NOMO-1 (cell line): ENCODE results near the gene CHKB.

Experiments used
- DNase-seq, 2 experiments: peaks; one replicate each; lab custom pipeline; 2025; ENCODE audit not compliant: unreplicated experiment in 2 of 2; lab: John Stamatoyannopoulos, UW

CHKB gene

DNA sequence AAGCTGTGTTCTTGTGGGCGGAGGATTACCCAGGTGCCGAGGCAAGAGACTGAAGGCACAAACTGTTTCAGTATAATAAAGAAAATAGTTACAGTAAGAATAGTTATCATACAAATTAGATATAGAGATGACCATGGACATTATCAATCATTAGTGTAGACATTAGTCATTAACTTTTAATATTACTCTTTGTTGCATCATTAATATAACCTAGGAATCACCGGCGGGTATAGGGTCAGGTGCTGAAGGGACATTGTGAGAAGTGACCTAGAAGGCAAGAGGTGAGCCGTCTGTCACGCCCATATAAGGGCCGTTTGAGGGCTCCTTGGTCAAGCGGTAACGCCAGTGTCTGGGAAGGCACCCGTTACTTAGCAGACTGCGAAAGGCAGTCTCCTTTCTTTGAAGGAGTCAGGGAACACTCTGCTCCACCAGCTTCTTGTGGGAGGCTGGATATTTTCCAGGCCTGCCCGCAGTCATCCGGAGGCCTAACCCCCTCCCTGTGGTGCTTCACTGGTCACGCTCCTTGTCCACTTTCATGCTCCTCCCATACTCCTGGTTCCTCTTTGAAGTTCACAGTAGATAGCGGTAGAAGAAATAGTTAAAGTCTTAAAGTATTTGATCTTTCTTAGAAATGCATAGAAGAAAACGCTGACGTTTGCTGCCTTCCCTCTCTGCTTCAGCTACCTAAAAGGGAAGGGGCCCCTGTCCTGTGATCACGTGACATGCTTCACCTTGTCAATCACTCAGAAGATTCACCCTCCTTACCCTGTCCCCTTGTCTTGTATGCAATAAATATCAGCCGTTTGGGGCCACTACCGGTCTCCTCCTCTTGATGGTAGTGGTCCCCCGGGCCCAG, 48.6 kb downstream of the CHKB start:
- peak; percentile 32 to 59 for DNase-seq

DNA sequence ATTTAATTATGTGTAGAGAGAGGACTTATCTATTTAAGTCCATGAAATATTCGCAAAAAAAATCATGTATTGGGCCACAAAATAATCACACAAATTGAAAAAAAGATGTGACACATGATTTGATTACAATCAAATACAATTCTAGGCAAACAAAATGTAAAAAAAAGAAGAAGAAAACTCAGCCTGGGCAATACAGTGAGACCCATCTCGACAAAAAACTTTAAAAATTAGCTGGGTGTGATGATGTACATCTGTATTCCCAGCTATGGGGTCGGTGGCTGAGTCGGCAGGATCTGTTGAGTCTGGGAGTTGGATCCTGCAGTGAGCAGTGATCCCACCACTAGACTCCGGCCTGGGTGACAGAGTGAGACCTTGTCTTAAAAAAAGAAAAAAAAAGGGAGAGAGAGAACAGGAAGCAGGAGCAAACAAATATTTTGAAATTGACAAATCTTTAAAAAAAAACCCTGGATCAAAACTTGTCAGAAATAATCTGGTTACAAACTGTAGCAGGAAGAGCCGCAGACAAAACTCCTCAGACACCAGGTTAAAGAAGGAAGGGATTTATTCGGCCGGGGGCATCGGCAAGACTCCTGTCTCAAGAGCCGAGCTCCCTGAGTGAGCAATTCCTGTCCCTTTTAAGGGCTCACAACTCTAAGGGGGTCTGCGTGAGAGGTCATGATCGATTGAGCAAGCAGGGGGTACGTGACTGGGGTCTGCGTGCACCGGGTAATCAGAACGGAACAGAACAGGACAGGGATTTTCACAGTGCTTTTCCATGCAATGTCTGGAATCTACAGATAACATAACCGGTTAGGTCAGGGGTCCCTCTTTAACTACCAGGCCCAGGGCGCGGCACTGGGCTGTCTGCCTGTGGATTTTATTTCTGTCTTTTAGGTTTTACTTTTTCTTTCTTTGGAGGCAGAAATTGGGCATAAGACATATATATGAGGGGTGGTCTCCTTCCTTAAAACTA, 49.5 kb downstream of the CHKB start:
- no peak for DNase-seq

DNA sequence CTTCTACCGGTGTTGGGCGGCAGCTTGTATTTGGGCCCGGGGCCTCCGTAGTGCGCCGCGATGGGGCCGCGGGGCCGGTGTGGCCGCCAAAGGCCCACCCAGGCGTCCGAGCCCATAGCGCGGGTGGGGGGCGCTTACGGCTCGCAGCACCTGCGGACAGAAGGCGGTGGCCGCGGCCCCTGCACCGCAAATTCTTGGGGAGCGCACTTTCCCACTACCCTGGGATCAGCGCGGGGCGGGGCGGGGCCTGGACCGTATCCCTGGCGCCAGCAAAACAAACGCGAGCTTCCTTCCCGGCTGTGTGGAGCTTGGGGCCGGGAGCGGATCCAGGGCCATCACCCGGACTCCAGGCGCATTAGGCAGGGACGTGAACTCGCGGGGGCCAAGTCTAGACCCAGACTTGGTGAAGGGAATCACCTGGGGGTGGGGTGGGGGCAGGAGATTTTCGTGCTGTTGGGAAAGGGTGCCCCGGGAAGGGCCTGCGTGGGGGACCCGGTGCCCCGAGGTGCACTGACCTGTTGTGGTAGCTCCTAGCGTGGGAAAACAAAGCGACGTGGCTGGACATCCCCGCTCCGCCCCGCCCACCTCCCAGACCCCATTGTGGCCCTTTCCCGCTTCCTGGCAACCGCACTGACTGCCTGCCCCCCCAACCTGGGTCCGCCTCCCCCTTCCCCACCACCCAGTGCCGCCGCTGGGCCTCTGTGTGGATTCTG, 50.5 kb downstream of the CHKB start:
- no peak for DNase-seq

DNA sequence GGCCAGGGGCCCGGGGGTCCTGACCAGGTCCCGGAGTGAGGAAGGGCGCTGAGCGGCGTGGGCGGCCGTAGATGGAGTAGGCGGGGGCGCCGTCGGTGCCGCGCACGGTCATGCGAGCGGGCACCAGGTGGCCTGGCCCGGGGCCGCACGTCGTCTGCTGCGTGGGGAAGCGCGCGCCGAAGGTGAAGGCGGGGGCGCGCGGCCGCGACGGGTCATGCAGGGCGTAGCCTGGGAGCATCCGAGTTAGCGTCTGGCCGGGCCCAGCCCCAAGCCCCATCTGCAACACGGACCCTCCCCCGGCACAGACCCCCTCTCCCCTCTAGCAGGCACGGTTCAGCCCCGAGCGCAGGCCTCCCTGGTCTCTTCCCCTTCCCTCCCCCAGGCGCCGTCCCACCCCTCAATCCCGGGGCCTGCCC, 51.1 kb downstream of the CHKB start:
- DNase-seq, result peak; percentile 67 to 75

GRCh38 chr22:50530877-50531545, 51.6 kb downstream of the CHKB start:
- peak; percentile 85 to 92 for DNase-seq

DNA sequence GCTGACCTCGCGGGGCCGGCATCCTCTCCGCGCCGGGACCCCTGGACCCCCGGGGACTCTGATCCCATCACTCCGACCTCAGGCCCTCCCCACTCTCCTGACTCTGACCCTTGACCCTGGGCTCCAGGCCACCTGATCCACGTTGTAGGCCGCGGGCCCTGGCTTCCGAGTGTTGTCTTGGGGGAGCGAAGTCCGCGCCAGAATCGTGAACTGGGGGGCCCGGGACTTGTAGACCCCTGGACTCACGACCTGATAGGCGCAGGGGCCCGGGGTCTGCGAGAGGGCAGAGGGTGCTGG, 52.1 kb downstream of the CHKB start:
- DNase-seq, result peak; percentile 50

DNA sequence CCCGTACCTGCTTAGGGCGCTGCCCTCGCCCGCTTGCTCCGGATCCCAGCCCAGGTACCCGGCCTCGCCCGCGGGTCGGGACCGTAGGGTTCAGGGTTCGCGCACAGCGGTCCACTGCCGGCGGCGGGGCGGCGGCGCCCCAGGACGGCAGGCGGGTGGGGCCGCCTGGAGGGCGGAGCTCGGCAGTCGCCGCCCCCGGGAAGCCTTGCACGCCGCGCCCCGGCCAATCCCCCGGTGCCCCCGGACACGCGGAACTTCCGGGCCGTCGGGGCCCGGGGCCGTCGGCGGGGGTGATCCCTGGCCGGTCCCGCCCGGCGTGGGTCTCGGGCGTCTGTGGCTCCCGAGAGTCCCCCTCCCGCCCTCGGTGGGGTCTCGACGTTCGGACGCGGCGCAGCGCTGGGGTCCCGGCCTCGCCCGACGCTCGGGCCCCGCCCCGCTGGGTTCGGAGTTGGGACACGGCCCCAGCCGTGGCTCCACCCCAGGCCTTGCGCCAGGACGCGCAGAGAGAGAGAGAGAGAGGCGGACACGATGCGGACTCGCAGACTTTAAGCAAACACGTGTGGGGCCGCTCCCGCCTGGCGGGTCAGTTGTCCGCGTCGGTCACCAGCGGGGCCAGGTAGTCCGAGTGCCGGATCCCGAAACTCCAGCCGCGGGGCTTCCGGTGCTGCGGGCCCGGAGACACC, 52.6 kb downstream of the CHKB start, which contains the start of gene TYMP:
Gene TYMP (minus strand): TSS at position 116 of the 683 bp plus-strand sequence. CDS start 303 bp downstream, outside the sequence.
- DNase-seq, result peak; percentile 85 to 90

- DNase-seq, result no peak
Observed at GRCh38 chr22:50529416-50529896, 53.2 kb downstream of the CHKB start.
